HG03064 (cell line): Measurements from ENCODE around the gene GCH1.
"Not testable (repeated sequence)": the region's sequence is repeated elsewhere in the genome, so short reads cannot be mapped to it uniquely, and the experiment has no call there.

Experiments used
- ATAC-seq: cut with Tn5 transposase; IDR thresholded peaks from one replicate; pipeline ENCODE4 v1.9.1; 2021; ENCODE audit warnings: low read depth; ENCODE audit not compliant: unreplicated experiment

The GCH1 gene

DNA sequence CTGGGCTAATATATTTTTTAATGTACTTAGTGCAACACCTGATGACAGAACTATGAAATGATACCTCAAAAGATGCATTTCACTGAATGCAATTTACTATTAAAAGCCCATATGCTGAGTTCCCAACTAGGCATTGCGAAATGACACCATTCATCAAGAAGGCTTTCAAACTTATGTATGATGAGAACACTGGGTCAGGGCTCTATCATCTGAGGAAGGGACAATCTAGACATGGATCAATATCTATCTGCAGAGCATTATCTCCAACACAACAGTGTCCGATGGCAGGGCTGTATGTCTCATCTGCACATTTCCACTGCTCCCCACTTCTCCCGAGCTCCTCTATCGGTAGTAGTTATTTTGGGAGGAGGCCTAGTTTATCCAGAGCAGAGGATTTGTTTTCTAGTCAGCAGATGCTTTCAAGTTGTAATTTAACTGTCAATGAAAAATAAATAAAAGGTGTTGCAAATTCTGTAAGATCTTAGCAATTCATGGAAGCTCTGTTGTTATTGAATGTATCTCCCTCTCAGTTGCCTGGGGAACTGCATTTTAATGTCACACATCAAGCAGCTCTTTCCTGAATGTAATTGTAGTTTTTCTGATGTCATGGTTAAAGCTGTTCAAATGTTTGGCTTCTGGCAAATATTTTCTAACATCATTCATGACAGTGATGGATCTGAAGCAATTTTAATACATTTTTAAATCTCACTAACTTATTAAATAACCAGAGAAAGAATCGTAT is 7.4 kb upstream of the GCH1 start:
- no peak for ATAC-seq

DNA sequence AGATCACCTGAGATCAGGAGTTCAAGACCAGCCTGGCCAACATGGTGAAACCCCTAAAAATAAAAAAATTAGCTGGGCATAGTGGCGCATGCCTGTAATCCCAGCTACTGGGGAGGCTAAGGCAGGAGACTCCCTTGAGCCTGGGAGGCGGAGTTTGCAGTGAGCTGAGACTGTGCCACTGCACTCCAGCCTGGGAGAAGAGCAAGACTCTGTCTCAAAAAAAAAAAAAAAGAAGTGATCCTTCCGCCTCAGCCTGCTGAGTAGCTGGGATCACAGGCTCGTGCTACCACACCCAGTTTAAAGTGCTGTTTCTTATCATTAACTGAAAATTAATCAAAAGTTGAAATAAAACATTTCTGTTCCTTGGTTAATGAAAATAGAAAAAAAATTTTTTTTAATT is 6.3 kb upstream of the GCH1 start:
- not testable (repeated sequence) for ATAC-seq

GRCh38 chr14:54908190-54908589 is 5.6 kb upstream of the GCH1 start:
- no peak for ATAC-seq

GRCh38 chr14:54906075-54906474 is 3.4 kb upstream of the GCH1 start:
- no peak for ATAC-seq

DNA sequence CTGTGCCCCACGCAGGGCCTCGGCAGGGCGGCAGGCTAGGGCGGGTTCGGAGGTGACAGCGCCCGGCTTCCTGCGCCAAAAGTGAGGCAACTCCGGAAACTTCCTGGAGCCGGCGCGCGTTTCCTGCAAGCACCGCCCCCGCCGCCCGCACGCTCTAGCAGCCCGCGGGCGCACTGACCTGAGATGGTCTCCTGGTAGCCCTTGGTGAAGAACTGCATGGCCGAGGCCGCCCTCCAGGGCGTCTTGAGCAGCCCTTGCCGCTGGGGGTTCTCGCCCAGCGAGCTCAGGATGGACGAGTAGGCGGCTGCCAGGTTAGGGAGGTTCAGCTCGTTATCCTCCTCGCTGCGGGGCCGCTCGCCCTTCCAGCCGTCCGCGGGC is 494 bp downstream of the GCH1 start:
- peak; percentile 46 for ATAC-seq

GRCh38 chr14:54901380-54902142 is 1.1 kb downstream of the GCH1 start:
- ATAC-seq, result peak; percentile 9

DNA sequence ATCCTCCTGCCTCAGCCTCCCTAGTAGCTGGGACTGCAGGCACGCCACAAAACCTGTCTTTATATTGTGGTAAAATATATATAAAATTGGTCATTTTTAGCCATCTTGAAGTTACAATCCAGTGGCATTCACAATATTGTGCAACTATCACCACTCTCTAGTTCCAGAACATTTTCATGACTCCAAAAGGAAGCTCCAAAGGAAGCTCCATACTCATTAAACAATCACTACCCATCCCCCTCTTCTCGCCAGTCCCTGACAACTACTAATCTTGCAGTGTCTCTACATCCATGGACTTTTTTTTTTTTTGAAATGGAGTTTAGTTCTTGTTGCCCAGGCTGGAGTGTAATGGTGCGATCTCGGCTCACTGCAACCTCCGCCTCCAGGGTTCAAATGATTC is 3.1 kb downstream of the GCH1 start:
- no peak for ATAC-seq

DNA sequence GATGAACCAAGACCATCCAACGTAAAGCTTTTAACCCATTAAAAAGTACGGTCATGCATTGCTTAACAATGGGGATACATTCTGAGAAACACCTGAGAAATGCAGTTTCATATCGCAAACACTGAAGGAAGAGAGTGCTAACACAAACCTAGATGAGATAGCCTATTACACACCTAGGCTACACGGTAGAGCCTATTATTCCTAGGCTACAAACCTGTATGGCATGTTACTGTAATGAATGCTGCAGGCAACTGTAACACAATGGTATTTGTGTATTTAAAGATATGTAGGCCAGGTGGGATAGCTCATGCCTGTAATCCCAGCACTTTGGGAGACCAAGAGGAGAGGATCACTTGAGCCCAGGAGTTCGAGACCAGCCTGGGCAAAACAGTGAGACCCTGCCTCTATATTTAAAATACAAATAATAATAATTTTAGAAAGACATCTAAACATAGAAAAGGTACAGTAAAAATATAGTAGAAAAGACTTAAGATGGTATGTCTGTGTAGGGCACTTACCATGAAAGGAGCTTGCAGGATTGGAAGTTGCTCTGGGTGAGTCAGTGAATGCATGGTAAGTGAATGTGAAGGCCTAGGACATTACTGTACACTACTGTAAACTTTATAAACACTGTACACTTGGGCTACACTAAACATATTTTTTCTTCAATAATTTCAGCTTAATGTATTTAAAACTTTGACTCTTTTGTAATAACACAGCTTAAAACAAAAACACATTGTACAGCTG is 4.6 kb downstream of the GCH1 start:
- not testable (repeated sequence) for ATAC-seq

- ATAC-seq, result no peak
Measured at GRCh38 chr14:54895683-54896082, 6.9 kb downstream of the GCH1 start.

DNA sequence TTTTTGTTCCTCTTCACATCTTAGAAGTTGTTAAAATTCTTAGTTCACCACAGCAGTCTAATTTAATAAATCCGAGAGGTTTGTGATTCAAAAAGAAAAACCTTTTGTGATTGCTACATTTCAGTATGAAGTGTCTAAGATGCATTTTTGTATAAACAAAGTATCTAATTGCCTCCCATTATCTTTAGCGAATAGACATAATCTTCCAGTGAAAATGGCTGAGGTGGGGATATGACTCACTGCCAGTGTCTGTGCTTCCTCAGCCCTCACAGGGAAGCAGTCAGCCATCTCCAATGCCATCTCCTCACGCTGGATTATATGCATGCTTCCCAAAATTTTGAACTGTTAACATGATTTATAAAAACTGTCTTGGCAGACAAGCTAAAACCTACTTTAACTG is 7.6 kb downstream of the GCH1 start:
- ATAC-seq, result no peak

- no peak for ATAC-seq
Measured at GRCh38 chr14:54893151-54893760, 9.4 kb downstream of the GCH1 start.

- ATAC-seq, result no peak
Measured at GRCh38 chr14:54891471-54892245, 11.0 kb downstream of the GCH1 start.

- ATAC-seq, result peak; percentile 70
Measured at GRCh38 chr14:54890788-54891187, 11.8 kb downstream of the GCH1 start.

DNA sequence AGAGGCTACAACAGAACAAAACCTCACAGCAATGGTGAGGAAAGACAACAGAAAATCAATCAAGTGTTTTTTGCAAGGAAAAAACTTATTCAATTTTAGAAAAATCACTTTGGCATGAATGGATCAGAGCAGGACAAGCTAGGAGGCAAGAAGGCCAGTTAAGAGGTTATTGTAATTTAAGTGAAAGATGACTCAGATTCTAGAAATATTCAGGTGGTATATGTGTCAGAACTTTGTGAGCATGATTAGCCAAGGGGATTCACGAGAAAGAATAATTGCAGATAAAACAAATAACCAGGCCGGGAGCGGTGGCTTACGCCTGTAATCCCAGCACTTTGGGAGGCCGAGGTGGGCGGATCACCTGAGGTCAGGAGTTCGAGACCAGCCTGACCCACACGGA is 12.7 kb downstream of the GCH1 start:
- no peak for ATAC-seq

- no peak for ATAC-seq
Measured at GRCh38 chr14:54882521-54882920, 20.1 kb downstream of the GCH1 start.

- peak; percentile 51 for ATAC-seq
Measured at GRCh38 chr14:54881761-54882401, 20.7 kb downstream of the GCH1 start.

GRCh38 chr14:54881235-54881760 is 21.3 kb downstream of the GCH1 start:
- ATAC-seq, result peak; percentile 55

DNA sequence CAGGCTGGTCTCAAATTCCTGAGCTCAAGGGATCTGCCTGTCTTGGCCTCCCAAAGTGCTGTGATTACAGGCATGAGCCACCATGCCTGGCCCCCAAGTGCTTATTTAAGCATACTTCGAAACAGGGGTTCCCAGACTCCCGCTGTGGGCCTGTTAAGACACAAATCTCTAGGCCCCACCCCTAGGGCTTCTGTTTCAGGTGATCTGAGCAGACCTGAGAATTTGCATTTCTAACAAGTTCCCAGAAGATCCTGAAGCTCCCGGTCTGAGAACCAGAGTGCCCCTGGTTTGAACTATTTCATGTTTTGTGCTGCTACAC is 25.0 kb downstream of the GCH1 start:
- no peak for ATAC-seq

DNA sequence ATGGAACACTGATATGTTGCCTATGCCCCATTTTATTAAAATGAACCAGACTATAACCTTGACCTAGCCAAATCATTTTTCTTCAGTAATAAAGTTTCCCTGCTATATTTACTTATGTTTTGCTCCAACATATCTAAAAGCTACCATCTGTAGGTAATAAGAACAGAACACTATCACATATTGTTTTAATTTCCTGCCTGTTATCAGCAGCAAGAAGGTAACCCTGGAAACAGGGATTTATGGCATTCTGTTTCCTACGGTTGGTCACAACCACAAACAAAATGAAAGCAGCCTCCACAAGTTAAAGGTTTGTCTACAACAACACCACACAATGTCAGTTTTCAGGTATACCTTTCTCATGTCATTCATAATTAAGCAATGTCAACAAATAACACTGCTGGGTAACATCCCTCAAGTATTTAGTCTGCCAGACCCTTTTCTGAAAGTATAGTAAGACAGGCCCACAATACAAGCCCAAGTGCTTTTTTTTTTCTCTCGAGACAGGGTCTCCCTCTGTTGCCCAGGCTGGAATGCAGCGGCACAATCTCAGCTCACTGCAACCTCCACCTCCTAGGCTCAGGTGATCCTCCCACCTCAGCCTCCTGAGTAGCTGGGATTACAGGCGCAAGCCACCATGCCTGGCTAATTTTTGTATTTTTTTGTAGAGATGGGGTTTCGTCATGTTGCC is 25.5 kb downstream of the GCH1 start:
- no peak for ATAC-seq
